8988T (cell line): Measurements from ENCODE around the gene ARAP3.
"Not testable (repeated sequence)": the region's sequence is repeated elsewhere in the genome, so short reads cannot be mapped to it uniquely, and the experiment has no call there.

ENCODE experiments used
- DNase-seq: peaks from one replicate; pipeline ENCODE4 v3.0.0; 2011

The ARAP3 gene, protein sequence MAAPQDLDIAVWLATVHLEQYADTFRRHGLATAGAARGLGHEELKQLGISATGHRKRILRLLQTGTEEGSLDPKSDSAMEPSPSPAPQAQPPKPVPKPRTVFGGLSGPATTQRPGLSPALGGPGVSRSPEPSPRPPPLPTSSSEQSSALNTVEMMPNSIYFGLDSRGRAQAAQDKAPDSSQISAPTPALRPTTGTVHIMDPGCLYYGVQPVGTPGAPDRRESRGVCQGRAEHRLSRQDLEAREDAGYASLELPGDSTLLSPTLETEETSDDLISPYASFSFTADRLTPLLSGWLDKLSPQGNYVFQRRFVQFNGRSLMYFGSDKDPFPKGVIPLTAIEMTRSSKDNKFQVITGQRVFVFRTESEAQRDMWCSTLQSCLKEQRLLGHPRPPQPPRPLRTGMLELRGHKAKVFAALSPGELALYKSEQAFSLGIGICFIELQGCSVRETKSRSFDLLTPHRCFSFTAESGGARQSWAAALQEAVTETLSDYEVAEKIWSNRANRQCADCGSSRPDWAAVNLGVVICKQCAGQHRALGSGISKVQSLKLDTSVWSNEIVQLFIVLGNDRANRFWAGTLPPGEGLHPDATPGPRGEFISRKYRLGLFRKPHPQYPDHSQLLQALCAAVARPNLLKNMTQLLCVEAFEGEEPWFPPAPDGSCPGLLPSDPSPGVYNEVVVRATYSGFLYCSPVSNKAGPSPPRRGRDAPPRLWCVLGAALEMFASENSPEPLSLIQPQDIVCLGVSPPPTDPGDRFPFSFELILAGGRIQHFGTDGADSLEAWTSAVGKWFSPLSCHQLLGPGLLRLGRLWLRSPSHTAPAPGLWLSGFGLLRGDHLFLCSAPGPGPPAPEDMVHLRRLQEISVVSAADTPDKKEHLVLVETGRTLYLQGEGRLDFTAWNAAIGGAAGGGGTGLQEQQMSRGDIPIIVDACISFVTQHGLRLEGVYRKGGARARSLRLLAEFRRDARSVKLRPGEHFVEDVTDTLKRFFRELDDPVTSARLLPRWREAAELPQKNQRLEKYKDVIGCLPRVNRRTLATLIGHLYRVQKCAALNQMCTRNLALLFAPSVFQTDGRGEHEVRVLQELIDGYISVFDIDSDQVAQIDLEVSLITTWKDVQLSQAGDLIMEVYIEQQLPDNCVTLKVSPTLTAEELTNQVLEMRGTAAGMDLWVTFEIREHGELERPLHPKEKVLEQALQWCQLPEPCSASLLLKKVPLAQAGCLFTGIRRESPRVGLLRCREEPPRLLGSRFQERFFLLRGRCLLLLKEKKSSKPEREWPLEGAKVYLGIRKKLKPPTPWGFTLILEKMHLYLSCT (N-terminal part only)

DNA sequence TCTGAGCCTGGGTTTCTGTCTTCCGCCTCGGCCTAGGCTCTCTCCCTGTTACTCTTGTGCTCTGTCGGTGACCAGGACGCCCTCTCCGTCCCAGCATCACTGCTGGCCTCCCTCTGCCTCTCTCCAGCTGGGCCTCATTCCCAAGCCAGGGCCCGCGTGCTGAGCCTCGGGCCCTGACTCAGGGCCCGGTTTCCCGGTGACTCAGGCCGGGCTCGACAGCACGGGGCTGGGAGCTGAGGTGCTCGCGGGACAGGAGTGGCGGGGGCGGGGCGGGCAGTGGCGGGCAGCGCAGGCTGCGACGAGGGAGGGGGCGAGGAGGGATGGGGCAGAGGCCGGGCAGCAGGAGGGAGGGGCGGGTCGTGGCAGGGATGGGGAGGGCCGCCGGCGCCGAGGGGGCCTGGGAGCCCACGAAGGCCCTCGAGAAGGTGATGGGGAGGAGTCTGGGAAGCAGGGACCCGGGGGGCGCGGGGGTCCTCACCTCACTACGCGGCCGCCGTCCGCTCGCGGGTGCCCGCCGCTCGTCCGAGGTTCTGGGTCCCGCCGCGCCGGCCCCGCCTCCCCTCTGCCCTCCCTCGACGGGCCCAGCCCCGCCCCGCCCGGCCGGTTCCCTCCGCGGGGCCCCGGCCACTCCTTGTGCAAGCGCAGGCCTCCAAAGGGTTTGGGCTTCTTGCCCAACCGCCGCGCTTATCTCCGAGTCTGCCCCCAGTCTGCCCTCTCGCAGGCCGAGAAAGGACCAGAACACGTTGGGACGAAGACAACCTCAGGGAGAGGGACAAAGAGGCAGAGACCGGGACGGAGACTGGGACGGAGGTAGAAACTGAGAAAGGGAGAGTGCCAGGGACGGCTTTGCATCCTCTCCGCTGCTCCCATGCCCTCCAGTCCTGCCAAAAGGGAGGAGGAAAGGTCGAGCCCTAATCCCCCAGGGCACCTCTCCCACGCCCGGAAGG is at the start of gene ARAP3:
Gene ARAP3, minus strand, starts transcription at position 536 of the 947 bp plus-strand sequence. CDS start 1,744 bp downstream, outside the sequence.
- peak; percentile 68 for DNase-seq

DNA sequence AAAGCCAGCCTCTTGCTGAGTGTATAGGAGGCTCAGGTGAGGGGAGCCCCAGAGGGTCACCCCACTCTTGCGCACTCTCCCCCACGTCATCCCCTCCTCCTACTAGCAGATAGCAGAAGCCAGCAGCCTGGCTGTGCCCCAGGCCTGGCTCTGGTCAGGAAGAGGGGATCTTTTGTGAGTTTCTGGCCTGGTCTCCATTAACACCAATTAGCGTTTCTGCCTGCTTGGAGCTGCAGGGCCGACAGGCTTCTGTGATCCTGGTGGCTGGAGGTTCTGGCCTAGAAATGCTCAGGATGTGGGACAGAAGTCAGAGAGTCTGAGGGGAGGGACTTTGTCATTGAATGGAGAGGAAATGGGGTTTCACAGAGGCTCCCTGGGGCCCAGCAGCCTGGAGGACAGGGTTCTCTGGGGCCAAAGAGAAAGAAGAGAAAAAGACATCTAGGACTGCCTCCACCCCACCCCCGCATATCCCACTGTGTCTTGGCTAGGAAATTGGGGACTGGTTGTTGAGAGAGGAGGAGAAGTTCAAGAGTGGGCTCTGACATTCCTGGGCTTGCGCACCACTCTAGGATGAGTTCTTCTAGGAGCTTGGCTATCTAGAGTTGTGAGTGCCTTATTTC is 47.5 kb upstream of the ARAP3 start:
- DNase-seq: no peak

DNA sequence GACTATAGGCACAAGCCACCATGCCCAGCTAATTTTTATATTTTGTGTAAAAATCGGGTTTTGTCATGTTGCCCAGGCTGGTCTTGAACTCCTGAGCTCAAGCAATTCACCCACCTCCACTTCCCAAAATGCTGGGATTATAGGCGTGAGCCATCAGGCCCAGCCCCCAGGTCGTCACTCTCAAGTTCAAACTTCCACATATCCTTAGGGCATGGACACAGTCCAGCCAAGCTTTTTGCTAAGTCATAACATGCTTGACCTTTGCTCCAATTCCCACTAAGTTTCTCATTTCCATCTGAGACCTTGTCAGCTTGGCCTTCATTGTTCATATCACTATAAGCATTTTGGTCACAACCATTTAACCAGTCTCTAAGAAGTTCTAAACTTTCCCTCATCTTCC is 43.9 kb upstream of the ARAP3 start:
- DNase-seq: no peak

DNA sequence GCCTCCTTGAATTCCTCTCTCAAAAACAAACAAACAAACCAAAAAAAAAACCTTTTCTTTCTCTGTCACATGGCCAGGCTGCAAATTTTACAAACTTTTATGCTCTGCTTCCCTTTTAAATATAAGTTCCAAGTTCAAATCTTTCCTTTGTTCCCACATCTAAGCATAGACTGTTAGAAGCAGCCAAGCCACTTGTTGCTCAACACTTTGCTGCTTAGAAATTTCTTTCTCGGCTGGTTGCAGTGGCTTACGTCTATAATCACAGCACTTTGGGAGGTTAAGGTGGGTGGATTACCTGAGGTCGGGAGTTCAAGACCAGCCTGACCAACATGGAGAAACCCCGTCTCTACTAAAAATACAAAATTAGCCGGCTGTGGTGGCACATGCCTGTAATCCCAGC is 43.1 kb upstream of the ARAP3 start:
- DNase-seq: not testable (repeated sequence)

DNA sequence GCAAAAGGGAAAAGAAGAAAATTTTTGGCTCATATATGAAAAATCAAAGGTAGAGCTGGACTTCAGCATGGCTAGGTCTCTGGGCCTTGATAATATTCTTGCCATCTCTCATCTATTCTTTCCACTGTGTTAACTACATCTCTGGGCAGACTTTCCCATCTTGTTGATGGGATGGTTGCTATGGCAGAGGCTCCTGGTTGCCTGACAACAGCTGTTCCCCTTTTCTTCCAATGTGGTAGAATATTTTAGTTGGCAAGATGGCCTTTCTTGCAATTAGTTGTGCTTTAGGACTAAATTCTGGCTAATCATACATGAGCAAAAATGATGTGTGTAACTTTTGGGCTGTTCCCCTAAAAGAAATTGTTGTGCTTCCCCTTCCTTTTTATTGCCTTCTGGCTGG is 40.2 kb upstream of the ARAP3 start:
- no peak for DNase-seq

DNA sequence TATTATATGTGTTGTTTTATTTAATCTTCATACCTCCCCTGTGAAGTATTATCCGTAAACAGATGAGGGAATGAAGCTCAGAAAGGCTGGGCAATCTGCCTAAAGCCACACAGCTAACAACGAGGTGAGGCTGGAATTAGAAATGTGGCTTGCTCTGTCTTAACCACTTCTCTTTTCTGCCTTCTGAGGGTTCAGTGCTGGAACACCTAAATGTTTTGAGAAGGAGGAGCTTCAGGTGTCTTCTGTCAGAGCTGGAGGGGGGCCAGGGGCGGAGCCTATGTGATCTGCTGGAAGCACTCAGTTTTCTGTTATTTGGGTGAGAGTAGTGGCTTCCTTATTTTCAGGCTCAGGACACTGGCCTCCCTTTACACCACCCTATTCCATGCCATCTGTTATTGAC is 35.0 kb upstream of the ARAP3 start:
- no peak for DNase-seq

DNA sequence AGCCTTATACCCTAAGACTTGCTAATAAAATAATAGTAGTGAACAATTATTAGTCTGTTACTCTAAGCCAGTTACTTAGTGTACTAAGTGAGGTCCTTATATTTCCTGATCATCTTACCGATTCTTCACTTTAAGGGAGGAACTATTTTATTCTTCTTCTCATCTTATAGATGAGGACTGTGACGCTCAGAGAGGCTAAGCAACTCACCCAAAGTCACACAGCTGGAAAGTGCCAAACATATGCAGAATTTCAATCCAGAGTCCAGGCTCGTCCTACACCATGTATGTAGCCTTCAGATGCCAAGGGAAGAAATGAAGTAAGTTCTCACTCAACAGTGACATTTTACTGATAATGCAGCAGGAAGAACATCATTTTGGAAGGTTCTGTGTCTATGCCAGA is 34.4 kb upstream of the ARAP3 start:
- DNase-seq: no peak

DNA sequence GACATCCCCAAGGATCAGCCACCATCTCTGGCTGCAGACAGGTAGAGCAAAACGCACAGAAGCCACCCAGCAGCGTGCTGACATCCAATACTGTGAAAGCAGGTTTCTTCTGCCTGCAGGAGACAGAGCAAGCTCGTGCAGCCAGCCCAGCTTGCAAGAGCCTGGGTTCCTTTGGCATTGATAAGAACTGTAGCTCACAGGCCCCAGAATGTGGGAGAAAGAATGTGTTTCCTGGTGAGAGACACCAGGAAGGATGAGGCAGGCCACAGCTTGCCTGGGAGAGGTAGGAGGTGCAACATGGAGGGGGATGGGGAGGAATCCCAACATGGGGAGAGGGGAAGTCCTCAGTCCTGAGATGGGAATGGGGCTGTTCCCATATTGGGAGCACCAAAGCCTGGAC is 34.0 kb upstream of the ARAP3 start:
- no peak for DNase-seq

DNA sequence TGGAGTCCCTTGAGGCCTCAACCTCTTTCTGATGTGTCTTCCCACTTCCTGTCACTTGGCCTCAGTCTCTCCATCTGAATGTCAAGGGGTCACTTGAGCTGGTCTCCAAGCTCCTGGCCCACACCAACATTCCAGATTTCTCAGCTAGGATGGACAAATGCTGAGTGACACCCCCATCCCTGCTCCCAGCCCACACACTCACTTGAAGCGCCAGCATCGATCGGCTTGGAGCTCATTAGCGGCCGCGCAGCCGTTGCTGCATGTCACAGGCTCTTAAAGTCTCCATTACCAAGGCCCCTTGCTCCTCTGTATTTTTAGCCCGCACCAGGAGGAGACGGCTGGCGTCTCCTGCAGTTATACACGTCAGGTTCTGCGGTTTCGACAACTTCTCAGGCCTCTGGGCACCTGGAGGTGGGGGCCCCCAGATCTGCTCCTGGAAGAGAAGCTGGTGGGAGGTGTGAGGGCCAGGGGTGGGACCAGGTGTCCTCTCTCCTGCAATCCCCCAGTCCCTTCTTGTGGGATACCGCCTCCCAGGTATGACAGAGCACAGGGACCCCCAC is 33.4 kb upstream of the ARAP3 start:
- no peak for DNase-seq

DNA sequence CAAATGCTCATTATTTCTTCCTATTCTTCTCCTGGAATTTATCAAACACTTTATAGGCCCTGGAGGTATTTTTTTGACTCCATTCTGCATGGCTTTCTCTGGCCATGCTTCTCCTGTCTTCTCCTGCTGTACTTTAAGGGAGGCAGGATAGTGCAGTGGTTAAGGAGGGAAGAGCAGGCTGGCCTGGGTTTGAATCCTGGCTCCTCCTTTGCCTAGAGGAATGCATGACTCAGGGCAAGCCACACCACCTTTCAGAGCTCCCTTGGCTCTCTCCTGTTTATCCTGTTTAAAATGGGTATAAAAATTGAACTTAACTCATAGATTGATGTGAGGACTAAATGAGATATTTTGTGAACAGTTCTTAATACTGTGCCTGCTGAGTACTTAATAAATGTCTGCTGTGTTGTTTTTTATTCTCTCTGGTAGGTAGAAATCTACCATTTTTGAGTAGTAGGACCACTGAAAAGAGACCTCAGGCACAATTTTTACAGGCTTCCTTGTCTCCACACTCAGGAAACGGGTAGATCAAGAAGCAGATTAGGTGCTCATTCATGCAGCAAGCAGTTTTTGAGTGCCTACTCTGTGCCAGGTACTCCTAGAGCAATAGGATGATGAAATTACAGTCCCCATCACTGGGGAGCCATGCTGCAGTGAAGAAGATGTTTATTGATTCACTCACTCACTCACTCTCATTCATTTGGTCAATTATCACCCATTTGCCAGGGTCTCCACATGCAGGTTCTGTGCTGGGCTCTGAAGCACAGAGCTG is 32.7 kb upstream of the ARAP3 start:
- no peak for DNase-seq

DNA sequence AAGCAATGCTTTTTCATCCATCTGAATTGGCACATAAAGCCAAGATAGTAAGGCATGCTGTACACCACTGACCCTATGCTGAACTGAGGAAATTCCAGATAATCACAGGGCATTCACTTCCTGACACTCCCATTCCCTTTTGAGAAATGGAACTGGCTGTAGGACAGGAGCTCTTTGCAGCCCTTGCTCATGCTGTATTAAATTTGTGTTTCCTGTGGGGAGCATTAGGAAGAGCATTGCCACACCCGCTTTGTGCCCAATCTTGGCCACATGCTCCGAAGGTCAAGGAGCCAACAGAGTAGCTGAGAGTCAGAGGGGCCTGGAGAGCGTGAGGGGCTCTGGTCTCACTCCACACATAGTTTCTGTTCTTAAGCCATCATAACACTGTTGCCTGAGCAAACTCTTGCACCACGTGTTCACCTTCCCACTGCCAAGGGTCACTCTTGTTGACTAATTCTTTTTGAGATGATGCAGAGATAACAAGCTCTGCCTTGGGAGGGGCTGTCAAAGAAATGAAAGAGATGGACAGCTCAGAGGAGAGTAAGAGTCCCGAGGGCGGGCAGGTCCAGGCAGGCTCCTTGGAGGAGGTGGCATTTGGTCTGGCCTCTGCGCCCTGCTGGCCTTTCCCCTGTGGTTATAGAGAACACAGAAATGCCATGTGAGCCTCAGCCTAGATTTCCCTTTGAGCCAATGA is 31.7 kb upstream of the ARAP3 start:
- no peak for DNase-seq

DNA sequence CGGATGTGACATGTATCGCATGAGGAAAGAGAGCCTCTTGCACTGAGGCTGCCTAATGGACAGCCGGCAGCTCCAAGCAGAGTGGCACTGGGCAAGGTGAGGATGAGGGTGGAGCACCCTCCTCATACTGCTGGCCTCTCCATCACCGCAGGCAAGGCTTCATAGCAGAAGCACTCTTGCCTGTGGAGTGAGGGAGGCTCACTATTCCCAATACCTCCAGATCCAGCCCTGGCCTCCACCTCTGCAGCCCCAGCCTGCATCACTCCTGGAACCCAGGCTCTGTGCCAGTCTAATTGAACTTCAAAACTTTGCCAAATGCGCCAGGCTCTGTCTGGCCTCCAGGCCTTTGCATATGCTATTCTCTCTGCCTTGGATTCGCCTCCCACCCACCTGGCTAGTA is 29.7 kb upstream of the ARAP3 start:
- DNase-seq: no peak

DNA sequence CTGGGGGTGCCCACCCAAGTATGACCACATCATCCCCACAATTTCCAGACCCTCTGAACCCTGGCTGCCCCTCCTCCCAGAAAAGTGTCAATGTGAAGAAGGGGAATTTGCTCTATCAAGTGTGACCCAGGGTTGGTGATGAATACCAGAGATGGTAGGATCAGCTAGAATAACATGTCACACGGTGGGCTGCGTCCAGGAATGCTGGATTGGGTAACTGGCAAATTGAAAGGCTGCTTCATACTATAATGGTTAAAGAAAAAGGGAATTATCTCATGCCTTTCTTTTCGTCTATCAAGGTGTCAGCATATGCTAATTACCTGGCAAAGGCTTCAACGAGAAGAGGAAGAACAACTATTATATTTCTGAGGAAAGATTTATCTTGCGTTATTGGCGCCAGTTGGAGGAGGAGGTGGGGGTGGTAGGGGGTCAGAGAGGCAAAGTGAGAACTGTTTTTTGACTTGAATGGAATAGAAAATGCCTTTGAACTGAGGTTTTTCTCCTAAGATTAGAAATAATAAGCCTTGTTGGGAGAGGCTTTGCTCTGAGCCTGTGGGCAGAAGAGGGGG is 27.8 kb upstream of the ARAP3 start:
- no peak for DNase-seq

DNA sequence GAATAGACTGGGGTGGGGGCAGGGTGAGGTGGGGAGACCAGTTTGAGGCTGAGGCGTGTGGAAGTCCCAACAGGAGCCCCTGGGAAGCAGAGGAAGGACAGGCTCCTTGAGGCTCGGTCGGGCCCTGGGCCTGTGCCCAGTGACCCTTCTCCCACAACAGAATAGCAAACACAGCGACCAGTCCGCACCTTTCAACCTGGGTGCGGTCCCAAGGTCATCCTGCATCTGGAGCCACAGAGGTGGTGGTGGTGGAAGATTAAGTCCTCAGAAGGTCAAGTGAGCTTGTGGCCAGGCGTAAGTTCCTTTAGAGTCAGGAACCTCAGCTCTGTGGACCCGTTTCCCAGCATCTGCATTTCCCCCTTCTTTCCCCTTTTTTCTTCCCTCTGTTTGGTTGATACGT is 26.0 kb upstream of the ARAP3 start:
- no peak for DNase-seq

DNA sequence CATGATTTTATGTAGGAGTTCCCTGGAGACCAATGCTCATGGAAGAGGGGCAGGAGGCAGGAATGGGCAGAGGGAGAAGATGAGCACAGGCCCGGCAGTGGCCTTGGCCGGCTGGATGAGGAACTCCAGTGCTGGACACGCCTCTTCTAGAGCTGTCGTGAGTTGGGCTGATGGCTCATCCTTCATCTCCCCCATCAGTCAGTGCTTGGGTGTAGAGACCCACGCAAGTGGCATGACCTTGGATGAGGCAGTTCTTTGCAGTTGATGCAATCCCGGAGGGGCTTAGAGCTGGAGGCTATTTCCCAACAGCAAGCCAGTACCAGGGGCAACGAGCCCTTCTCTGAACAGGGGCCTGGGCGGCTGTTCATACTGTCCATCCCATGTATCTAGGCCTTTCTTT is 25.5 kb upstream of the ARAP3 start:
- DNase-seq: no peak

DNA sequence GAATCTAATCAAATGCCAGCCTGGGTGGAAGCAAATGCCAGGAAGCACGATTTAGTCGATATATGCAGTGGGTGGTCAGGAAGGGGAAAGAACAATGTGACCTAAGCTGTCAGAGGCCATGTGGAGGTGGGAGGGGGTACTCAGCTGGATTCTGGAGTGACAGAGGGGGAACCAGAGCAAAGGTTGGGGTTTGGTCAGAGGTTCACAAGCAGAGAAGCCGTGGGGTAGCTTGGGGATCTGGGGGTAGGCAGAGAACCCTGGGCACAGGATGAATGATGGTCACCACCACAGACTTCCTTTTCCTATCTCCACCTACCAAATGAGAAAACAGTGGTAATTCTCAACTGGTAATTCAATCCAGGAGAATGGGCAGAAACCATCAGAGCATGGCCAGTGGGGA is 24.1 kb upstream of the ARAP3 start:
- no peak for DNase-seq

DNA sequence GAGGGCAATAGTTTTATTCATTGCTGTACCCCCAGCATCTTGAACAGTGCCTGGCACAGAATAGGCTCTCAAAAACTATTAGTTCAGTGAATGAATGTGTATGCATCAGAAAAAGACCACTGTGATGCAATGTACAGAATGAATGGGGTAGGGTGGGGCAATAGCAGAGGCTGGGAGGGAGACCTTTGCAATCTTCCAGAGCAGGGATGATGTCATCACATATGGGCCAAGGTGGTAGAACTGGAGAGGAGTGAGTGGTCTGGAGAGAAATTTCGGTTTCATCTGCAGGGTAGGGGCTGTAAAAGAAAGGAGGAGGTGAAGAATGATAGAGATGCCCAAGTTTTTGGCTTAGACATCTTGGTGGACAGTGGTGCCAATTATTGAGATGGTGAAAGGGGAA is 23.4 kb upstream of the ARAP3 start:
- DNase-seq: no peak

DNA sequence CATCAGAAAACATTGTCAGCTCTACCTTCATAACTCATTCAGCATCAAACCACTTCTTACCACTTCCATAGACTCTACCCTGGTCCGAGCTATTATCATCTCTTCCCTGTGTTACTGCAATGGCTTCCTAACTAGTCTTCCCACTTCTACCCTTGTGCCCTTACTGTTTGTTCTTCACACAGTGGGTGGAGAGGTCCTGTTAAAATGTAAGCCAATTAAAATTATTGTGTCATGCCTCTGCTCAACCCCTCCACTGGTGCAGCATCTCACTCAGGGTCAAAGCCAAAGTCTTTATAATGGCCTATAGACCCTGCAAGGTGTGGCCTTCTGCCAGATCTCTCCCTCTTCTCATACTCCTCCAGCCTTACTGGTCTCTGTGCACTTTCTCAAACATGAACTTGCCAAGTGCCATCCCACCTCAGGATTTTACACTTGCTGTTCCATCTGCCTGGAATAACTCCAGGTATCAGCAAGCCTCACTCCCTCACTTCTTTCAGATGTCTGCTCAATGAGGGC is 22.8 kb upstream of the ARAP3 start:
- no peak for DNase-seq

DNA sequence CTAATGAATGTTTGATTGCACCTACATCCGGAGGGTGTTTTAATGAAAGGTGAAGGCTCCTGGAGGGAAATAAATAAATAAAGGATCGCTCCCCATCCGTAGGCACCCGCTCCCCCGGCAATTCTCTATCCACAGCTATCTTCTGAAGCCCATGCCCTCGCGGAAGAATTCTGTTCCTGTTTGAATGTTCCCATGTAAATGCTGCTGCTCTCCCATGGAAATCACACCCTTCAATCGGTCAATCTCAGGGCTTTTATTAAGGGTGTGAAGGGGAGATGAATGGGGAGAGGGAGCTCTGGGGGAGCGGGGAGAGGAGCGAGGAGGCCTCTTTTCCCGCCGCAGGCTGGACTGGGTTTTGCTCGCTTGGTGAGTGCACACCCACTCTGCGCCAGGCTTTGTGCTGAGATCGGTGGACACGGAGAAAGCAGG is 21.1 kb upstream of the ARAP3 start:
- no peak for DNase-seq
